Parathyroid adenoma (tissue), 2 donors: ENCODE measurements around the gene CTNND2.

Source experiments
- H2AFZ ChIP-seq: fragments of 300-600 bp; sonication (generic); one replicate; pipeline ENCODE4 v1.7.0; 2017; ENCODE audit warnings: antibody characterized with exemption, mild to moderate bottlenecking
- H3K27ac ChIP-seq: fragments of 300-600 bp; sonication (generic); one replicate; pipeline ENCODE4 v1.7.0; 2017
- H3K27me3 ChIP-seq: fragments of 300-600 bp; sonication (generic); one replicate; pipeline ENCODE4 v1.7.0; 2017; ENCODE audit warnings: low read length; ENCODE audit not compliant: control insufficient read depth, insufficient read depth
- H3K36me3 ChIP-seq: fragments of 300-600 bp; sonication (generic); one replicate; pipeline ENCODE4 v1.7.0; 2017; ENCODE audit warnings: low read length; ENCODE audit not compliant: control insufficient read depth, insufficient read depth
- H3K4me1 ChIP-seq: fragments of 300-600 bp; sonication (generic); one replicate; pipeline ENCODE4 v1.7.0; 2017; ENCODE audit warnings: control low read depth
- H3K4me2 ChIP-seq: fragments of 300-600 bp; sonication (generic); one replicate; pipeline ENCODE4 v1.7.0; 2017; ENCODE audit warnings: low read length
- H3K4me3 ChIP-seq: fragments of 300-600 bp; sonication (generic); one replicate; pipeline ENCODE4 v1.7.0; 2017; ENCODE audit warnings: low read depth, low read length
- H3K79me2 ChIP-seq: fragments of 300-600 bp; sonication (generic); one replicate; pipeline ENCODE4 v1.7.0; 2017; ENCODE audit warnings: control low read depth
- H3K9ac ChIP-seq: fragments of 300-600 bp; sonication (generic); one replicate; pipeline ENCODE4 v1.7.0; 2017; ENCODE audit warnings: mild to moderate bottlenecking
- H3K9me3 ChIP-seq: fragments of 300-600 bp; sonication (generic); one replicate; pipeline ENCODE4 v1.7.0; 2017; ENCODE audit warnings: low read length; ENCODE audit not compliant: control insufficient read depth
- CTCF ChIP-seq: fragments of 300-600 bp; sonication (generic); IDR thresholded peaks from one replicate; pipeline ENCODE4 v1.7.0; 2017; ENCODE audit warnings: antibody characterized with exemption, mild to moderate bottlenecking
- donor health status: primary hyperparathyroidism.

The CTNND2 gene

GRCh38 chr5:11524188-11524587 lies 380.1 kb downstream of the CTNND2 start:
- no peak overlapping the region for H3K9ac ChIP-seq
- H3K9me3 ChIP-seq = no peaks in the 10 kb centered on the region
- H2AFZ ChIP-seq = no peak overlapping the region
- no peak for TF ChIP-seq CTCF
- no peaks in the 10 kb centered on the region for H3K36me3 ChIP-seq
- no peak overlapping the region for H3K27ac ChIP-seq
- H3K79me2 ChIP-seq = no peaks in the 10 kb centered on the region
- no peaks in the 10 kb centered on the region for H3K4me1 ChIP-seq
- H3K27me3 ChIP-seq = no peaks in the 10 kb centered on the region
- no peak overlapping the region for H3K4me2 ChIP-seq
- no peak overlapping the region for H3K4me3 ChIP-seq

- no peak overlapping the region for H3K4me3 ChIP-seq
- TF ChIP-seq CTCF = no peak
- no peaks in the 10 kb centered on the region for H3K9me3 ChIP-seq
- H3K27ac ChIP-seq = no peak overlapping the region
- no peaks in the 10 kb centered on the region for H3K4me1 ChIP-seq
- no peaks in the 10 kb centered on the region for H3K27me3 ChIP-seq
- no peaks in the 10 kb centered on the region for H3K79me2 ChIP-seq
- H3K9ac ChIP-seq = no peak overlapping the region
- H2AFZ ChIP-seq = no peak overlapping the region
- no peak overlapping the region for H3K4me2 ChIP-seq
- H3K36me3 ChIP-seq = no peaks in the 10 kb centered on the region
Measured at GRCh38 chr5:11522796-11523195, 381.4 kb downstream of the CTNND2 start.

- no peaks in the 10 kb centered on the region for H3K4me1 ChIP-seq
- H3K27me3 ChIP-seq = no peaks in the 10 kb centered on the region
- H3K9me3 ChIP-seq = no peaks in the 10 kb centered on the region
- no peaks in the 10 kb centered on the region for H3K36me3 ChIP-seq
- no peak overlapping the region for H3K27ac ChIP-seq
- no peak overlapping the region for H3K4me3 ChIP-seq
- H3K4me2 ChIP-seq = no peak overlapping the region
- H3K79me2 ChIP-seq = no peaks in the 10 kb centered on the region
- no peak overlapping the region for H3K9ac ChIP-seq
- no peak overlapping the region for H2AFZ ChIP-seq
- TF ChIP-seq CTCF = no peak
Measured at GRCh38 chr5:11520241-11520930, 383.9 kb downstream of the CTNND2 start.

- H3K36me3 ChIP-seq = no peaks in the 10 kb centered on the region
- no peaks in the 10 kb centered on the region for H3K27me3 ChIP-seq
- no peak for TF ChIP-seq CTCF
- no peaks in the 10 kb centered on the region for H3K79me2 ChIP-seq
- no peaks in the 10 kb centered on the region for H3K4me1 ChIP-seq
- no peak overlapping the region for H3K4me2 ChIP-seq
- no peak overlapping the region for H3K9ac ChIP-seq
- no peak overlapping the region for H3K27ac ChIP-seq
- H2AFZ ChIP-seq = no peak overlapping the region
- no peak overlapping the region for H3K4me3 ChIP-seq
- H3K9me3 ChIP-seq = no peaks in the 10 kb centered on the region
Measured at GRCh38 chr5:11519236-11519635, 385.0 kb downstream of the CTNND2 start.

GRCh38 chr5:11518676-11519075 lies 385.6 kb downstream of the CTNND2 start:
- Histone ChIP-seq H3K4me1 (no peaks in the 10 kb centered on the region), H2AFZ (no peak overlapping the region), H3K9me3 (no peaks in the 10 kb centered on the region), H3K79me2 (no peaks in the 10 kb centered on the region), H3K27ac (no peak overlapping the region), H3K27me3 (no peaks in the 10 kb centered on the region), H3K36me3 (no peaks in the 10 kb centered on the region), H3K4me2 (no peak overlapping the region), H3K9ac (no peak overlapping the region), H3K4me3 (no peak overlapping the region)
- no peak for TF ChIP-seq CTCF
